HG02588 (cell line): ENCODE data around the gene MDFIC2.
"Not testable (repeated sequence)": the region's sequence is repeated elsewhere in the genome, so short reads cannot be mapped to it uniquely, and the experiment has no call there.

Experiments used
- ATAC-seq: cut with Tn5 transposase; IDR thresholded peaks from one replicate; pipeline ENCODE4 v1.9.1; 2021; ENCODE audit warnings: mild to moderate bottlenecking, moderate library complexity; ENCODE audit not compliant: unreplicated experiment

The MDFIC2 gene

GRCh38 chr3:70312336-70312735, at the start of gene MDFIC2:
TSS of gene MDFIC2 (minus strand) at chr3:70312638. CDS start at chr3:70311973, 665 bp downstream.
- no peak for ATAC-seq

GRCh38 chr3:70360979-70361760, 48.7 kb upstream of the MDFIC2 start:
- peak; percentile 98 for ATAC-seq

DNA sequence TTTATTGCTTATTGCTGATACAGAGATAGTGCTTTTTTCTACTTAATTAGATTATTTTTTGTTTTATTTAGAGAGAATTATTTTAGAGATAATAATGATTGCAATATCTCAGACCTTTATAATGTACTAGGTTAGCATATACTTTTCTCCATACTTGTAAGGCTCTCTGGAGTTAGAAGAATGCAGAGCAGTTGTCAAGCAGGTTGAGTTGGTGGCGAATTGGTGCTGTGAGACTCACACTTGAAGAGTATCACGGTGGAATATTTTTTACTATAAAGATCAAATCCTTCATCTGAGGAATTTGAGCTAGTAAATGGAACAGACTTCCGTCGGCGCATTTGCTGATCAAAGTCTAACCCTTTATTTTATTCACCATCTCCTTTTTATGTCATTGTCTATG, 47.3 kb upstream of the MDFIC2 start:
- no peak for ATAC-seq

DNA sequence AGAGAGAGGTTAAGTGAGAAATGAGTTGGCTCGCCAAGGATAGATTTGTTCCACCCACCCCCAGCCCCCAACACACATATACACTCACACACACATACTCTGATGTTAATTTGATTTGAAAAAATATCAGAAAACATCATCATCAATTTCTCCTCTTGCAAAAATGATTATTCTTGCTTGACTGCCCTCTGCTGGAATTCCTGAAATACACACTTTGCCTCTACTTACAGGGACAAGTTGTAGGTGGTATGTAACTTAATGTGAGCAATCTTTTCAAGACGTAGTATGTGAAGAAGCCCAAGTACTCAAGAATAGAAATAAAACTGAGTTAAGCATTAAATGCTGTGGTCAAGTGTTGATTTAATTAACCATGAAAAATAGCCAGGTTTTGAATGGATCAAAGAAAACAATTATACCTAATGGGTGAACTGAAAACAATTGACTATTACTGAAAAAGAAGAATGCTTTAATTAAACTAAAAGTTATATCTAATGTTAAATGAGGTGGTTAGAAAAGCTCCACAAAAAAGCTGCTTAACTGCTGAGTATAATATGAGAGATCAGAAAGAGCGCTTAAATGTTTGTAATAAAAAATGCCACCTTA, 46.6 kb upstream of the MDFIC2 start:
- ATAC-seq, result no peak

DNA sequence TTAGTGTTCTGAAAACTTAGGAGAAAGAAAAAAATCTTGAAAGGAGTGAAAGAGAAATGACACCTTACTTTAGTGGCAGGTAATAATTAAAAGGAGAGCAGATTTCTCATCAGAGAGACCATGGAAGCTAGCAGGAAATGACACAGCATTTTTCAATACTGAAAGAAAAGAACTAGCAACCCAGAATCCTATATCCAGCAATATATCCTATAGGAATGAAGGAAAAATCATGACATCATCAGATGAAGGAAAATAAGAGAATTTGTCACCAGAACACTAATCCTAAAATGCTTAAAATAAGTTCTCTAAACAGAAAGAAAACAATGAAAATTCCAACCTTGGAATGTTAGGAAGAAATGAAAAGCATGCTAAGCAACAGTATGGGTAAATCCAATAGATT, 39.8 kb upstream of the MDFIC2 start:
- no peak for ATAC-seq

DNA sequence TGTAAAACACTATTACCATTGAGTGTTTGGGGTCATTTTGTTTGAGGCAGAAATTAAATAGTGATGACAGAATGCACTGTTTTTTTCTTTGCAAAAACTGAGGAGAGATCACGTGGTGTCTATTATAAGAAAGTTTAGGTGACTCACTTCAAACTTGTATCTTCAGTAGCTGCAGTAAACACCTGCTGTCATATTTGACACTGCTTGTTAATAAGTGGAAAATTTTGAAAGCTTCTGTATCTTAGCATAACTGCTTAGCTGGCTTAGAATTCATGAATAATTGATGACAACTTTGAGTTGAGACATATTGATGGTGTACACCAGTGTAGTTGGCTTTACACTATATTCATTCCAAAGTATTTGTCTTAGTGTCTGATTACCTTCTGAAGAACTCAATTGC, 29.7 kb upstream of the MDFIC2 start:
- no peak for ATAC-seq

- not testable (repeated sequence) for ATAC-seq
Measured at GRCh38 chr3:70336885-70337284, 24.4 kb upstream of the MDFIC2 start.

GRCh38 chr3:70333080-70333479, 20.6 kb upstream of the MDFIC2 start:
- no peak for ATAC-seq

DNA sequence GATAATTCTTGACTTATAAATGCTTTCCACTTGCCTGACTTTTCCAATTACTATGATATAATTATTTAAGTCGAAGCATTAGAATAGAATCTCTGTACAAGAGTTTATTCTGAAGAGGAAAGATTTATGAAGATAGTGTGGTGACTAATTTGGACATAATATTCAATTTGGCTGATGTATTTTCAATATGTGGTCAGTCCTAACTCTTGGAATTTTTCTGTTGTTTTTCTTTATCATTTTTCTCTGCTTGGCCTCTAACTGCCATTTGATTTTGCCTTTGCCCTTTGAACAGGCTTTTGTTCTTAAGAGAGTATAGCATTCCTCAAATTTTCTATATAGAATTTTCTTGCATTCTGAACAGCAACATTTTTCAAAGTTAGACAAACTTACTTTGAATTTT, 2.6 kb upstream of the MDFIC2 start:
- ATAC-seq, result no peak

- ATAC-seq, result no peak
Measured at GRCh38 chr3:70310809-70311208, 1.6 kb downstream of the MDFIC2 start.

DNA sequence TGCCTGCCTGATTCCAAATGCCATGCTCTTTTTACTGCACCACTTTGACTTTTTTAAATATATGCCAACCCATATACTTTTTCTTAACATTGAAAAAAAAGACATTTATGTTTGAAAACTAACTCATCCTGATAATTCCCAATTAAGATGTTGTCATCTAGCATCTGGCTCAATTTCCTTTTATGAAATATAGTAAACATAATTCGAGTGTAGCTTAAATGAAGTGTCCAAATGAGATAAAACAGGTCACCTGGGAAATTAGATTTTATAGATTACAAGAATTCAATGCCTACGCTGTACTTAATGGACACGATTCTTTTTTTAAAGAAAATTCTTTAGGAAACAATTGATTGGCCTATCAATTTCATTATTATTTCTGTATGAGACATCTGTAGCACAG, 2.8 kb downstream of the MDFIC2 start:
- ATAC-seq, result no peak

DNA sequence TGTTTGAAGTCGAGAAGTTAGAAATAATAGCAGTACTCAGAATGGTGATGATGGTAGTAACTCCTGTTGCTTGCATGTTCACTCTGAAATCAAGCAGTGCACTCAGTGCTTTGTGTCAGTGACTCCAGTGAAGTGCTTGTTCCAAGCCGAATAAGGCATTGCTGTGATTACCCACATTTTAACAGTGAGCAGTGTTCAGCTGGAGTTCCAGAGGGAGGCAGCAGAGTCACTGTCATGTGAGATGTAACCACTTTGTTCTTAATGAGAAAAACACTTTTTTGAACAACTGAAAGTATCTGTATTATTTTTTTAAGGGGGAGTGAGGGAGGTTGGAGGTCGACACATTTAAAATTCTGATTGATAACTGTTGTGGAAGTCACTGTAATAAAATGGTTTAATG, 3.7 kb downstream of the MDFIC2 start:
- ATAC-seq, result no peak

DNA sequence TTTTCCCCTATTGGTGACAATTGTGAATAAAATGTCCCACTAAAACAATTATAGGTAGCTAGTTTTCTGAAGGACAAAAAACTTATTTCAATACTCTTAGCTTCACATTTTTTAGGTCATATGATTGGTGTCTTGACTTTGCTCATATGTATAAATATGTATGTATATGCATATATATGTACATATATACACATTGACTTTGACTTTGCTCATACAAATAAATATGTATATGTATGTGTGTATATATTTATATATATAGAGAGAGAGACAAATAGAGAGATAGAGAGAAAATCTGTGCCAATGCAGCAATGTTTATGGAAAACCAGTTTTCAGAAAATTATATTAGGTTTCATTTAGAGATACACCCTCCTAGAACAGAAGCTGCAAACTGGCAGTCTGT, 5.7 kb downstream of the MDFIC2 start:
- ATAC-seq, result no peak

DNA sequence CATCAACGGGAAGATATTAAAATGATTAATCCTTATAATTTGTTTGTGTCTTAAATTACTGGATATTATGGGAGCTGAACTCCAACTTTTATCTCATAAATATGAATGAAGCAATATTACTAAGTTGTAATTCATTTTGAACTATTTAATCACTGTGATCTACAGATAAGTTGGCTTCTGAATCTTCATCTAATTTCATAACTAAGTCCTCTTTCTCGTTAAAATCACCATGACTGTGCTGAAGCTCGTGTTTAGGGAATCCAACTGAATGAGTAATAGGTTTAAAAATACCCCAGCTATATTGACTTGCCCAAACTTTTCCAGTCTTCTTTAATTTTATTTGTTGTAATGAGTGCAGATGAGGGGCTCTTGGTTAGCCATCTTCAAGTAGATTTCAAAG, 14.1 kb downstream of the MDFIC2 start:
- no peak for ATAC-seq

DNA sequence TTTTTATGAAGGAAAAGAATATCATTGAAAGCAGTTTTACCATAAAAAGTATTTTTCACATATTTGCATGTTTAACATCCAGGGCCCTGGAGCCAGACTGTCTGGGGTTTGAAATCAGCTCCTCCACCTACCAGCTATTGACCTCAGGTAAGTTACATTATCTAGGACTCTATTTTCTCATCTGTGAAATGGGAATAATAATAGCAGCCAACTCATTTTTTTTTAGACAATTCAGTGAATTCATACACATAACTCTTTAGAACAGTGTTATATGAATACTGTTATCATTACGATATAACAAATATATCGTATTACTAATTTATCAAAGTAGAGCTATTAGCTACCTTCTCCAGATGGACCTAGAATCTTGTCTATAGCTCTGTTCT, 21.3 kb downstream of the MDFIC2 start:
- no peak for ATAC-seq

DNA sequence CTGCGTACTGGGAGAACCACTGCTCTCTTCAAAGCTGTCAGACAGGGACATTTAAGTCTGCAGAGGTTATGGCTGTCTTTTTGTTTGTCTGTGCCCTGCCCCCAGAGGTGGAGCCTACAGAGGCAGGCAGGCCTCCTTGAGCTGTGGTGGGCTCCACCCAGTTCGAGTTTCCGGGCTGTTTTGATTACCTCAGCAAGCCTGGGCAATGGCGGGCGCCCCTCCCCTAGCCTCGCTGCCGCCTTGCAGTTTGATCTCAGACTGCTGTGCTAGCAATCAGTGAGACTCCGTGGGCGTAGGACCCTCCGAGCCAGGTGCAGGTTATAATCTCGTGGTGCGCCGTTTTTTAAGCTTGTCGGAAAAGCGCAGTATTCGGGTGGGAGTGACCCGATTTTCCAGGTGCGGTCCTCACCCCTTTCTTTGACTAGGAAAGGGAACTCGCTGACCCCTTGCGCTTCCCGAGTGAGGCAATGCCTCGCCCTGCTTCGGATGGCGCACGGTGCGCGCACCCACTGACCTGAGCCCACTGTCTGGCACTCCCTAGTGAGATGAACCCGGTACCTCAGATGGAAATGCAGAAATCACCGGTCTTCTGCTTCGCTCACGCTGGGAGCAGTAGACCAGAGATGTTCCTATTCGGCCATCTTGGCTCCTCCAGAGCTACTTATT, 21.9 kb downstream of the MDFIC2 start:
- ATAC-seq, result not testable (repeated sequence)

DNA sequence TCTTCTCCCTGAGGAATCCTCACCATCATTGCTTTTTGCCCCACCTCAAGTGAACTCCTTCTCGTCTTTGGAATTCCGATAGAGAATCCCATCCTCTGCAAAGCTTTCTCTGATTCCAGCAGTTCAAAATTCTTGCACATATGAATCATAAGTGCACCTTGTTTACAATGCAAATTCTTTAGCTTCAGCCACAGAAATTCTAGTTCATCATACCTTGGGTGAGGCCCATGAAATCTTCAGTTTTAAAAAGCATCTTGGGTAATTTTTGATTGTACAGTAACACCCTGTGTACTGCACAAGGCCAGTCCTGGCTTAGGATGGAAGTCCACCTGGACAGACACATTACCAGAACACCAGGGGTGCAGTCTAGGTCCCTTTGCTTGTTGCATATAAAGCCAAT, 30.8 kb downstream of the MDFIC2 start:
- ATAC-seq, result no peak

DNA sequence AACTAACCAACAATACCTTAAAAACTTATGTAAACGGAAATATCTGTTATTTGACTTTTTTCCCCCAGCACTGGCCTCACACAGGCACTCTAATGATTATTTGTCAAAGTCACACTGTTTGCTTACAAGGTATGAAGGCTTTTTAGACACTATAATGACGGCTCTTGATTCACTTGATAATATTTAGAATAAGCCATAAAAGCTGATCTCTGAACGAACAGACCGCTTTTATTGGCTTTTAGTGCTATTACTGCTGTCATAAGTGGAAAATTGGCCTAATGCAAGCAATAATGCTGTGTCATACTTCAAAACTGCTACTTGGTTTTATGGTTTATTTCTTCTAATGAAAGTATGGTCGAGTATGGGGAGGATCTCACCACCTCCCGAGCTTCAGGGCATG, 35.1 kb downstream of the MDFIC2 start:
- no peak for ATAC-seq

- ATAC-seq, result no peak
Measured at GRCh38 chr3:70276901-70277300, 35.5 kb downstream of the MDFIC2 start.

DNA sequence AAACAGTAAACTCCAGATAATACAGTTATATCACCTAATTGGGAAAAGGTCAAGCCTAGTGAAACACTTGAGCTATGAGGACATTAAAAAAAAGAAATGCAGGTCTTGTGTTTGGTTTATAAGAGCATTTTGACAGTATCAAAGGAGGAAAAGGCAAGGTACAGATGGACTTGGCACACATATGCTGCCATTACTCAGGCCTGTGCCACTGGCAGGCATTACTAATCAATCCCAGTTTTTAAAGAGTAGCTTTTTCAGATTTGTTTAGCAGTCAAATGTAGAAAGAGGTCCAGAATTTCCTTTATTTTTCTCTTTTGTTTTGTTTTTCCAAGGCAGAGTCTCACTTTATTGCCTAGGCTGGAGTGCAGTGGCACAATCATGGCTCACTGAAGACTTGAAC, 38.9 kb downstream of the MDFIC2 start:
- no peak for ATAC-seq

DNA sequence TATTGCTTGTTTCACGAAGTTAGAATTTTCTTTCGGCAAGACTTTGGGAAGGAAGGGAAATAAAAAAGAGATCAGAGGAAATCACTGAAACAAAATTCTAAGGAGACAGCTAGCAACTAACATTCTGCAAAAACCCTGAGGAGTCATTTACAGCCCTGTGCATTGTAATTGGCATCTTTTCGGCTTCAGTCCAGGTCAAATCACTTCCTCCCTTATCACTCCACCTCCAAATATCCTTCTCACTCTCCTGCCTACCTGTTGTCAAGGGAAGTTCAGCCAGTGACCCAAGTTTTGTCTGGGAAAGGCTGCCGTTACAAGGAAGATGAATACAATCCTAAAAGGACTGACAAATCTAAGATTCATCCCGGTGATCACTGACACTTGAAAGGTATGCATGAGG, 39.6 kb downstream of the MDFIC2 start:
- ATAC-seq, result no peak

DNA sequence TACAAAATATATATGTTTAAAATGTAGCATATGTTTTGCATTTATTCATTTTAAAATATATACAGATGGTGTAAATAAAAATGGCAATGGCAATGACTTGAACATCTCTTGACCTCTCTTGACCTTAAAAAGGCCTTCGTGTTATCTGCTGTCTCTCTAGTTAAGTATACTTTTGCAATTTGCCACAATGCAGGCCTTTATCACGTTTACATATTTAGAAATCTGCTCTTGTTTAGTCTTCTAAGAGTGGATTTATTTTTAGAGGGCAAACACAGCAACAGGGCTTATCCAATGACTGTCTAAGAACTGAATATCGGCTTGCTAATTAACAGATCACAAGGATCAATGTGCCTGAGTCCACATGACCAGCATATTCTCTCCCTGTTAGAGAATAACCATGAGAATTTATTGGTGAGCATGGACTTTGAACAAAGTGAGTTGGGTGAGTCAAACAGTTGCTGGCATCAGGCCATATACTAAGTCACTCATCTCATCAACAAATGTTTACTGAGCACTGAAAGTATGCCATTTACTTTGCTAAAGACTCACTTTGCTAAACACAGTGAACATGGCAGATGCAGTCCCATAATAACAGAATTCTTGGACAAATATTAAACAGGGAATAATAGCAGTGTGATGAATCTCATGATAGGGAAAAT, 48.2 kb downstream of the MDFIC2 start:
- ATAC-seq, result no peak
